ENCODE data around the gene NME2.

The NME2 gene

DNA sequence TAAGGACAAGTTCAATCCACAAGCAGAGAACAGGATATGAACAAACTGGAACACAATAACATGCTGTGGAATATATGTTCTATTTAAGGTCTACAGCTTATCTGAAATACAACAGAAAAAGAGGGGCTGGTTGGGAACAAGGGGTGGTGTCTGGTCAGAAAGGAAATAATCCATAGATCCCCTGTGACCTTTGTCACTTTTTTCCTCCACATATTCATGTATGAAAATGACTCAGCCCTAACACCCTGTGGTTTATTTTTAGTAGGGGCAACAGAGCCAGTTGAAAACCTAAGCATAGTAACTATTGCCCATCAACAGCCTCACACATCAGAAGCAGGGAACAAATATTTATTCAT lies 33.3 kb upstream of the NME2 start:
- no peak overlapping the region for H3K4me3 ChIP-seq (ENCODE audit: low read length)
- no peak overlapping the region for H3K27ac ChIP-seq (ENCODE audit: low read length)
- H3K9me3 ChIP-seq (ENCODE audit: insufficient read depth, low read depth, low read length) = no peaks in the 10 kb centered on the region
- no peaks in the 10 kb centered on the region for H3K4me1 ChIP-seq (ENCODE audit: insufficient read depth, low read length)
- H3K36me3 ChIP-seq (ENCODE audit: insufficient read depth, low read depth, low read length) = no peaks in the 10 kb centered on the region
- no peaks in the 10 kb centered on the region for H3K27me3 ChIP-seq (ENCODE audit: insufficient read depth, low read length)
- no peak overlapping the region for H3K9ac ChIP-seq (ENCODE audit: low read depth, low read length)

DNA sequence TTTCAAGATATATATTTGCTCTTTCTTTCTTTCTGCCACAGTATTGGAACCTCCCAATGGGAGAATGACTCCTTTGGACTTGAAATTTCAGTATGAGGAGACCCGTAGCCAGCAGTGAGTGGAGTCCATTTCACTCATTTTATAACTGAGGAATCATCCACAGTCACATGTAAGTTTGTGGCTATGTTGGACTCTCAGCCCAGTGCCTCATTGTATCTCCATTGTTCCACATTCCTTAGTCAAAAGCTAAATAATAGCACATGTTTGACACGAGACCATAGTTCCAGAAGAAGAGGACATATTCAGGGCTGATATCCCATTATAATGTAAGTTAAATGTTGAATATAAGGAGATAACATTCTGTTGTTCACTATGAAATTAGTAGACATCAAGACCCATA lies 32.8 kb upstream of the NME2 start:
- H3K27ac ChIP-seq (ENCODE audit: low read length) = no peak overlapping the region
- H3K36me3 ChIP-seq (ENCODE audit: insufficient read depth, low read depth, low read length) = no peaks in the 10 kb centered on the region
- no peaks in the 10 kb centered on the region for H3K27me3 ChIP-seq (ENCODE audit: insufficient read depth, low read length)
- no peaks in the 10 kb centered on the region for H3K4me1 ChIP-seq (ENCODE audit: insufficient read depth, low read length)
- H3K4me3 ChIP-seq (ENCODE audit: low read length) = no peak overlapping the region
- H3K9ac ChIP-seq (ENCODE audit: low read depth, low read length) = no peak overlapping the region
- H3K9me3 ChIP-seq (ENCODE audit: insufficient read depth, low read depth, low read length) = no peaks in the 10 kb centered on the region

DNA sequence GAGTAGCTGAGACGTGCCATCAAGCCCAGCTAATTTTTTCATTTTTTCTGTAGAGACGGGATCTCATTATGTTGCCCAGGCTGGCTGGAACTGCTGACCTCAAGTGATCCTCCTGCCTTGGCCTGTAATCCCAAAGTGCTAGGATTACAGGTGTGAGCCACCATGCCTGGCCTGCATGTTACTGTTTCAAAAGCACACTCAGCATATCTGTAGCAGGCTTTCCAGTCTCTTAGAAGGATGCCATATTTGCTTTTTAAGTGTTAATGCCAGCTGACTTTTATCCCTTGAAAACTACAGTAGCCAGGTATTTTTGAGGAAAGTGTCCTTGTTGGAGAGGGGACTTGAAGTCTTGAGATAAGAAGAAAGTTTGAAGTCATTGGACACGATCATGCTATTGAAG lies 30.3 kb upstream of the NME2 start:
- Histone ChIP-seq H3K9ac (ENCODE audit: low read depth, low read length) (no peak overlapping the region), H3K36me3 (ENCODE audit: insufficient read depth, low read depth, low read length) (no peaks in the 10 kb centered on the region), H3K9me3 (ENCODE audit: insufficient read depth, low read depth, low read length) (no peaks in the 10 kb centered on the region), H3K4me3 (ENCODE audit: low read length) (no peak overlapping the region), H3K4me1 (ENCODE audit: insufficient read depth, low read length) (no peaks in the 10 kb centered on the region), H3K27me3 (ENCODE audit: insufficient read depth, low read length) (no peaks in the 10 kb centered on the region), H3K27ac (ENCODE audit: low read length) (no peak overlapping the region)

DNA sequence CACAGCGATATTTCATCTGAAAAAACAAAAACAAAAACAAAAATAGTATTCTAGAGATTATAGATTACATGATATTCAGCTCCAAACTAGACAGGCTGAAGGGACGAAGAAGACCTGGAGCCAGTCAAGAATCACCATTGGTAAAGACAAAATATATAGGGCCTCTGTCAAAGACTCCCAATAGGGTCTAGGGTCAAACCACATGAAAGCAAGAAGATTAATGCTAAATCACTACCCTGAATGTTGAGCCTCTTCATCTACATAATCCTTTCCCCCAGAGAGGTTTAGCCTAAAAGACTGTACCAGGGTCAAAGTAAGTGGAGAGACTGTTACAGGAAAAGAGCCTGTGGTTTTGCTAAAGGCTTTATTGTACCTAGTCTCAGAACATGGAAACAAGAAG lies 23.6 kb upstream of the NME2 start:
- Histone ChIP-seq H3K4me3 (ENCODE audit: low read length) (no peak overlapping the region), H3K4me1 (ENCODE audit: insufficient read depth, low read length) (no peaks in the 10 kb centered on the region), H3K27ac (ENCODE audit: low read length) (no peak overlapping the region), H3K27me3 (ENCODE audit: insufficient read depth, low read length) (no peaks in the 10 kb centered on the region), H3K36me3 (ENCODE audit: insufficient read depth, low read depth, low read length) (no peaks in the 10 kb centered on the region), H3K9me3 (ENCODE audit: insufficient read depth, low read depth, low read length) (no peaks in the 10 kb centered on the region), H3K9ac (ENCODE audit: low read depth, low read length) (no peak overlapping the region)

DNA sequence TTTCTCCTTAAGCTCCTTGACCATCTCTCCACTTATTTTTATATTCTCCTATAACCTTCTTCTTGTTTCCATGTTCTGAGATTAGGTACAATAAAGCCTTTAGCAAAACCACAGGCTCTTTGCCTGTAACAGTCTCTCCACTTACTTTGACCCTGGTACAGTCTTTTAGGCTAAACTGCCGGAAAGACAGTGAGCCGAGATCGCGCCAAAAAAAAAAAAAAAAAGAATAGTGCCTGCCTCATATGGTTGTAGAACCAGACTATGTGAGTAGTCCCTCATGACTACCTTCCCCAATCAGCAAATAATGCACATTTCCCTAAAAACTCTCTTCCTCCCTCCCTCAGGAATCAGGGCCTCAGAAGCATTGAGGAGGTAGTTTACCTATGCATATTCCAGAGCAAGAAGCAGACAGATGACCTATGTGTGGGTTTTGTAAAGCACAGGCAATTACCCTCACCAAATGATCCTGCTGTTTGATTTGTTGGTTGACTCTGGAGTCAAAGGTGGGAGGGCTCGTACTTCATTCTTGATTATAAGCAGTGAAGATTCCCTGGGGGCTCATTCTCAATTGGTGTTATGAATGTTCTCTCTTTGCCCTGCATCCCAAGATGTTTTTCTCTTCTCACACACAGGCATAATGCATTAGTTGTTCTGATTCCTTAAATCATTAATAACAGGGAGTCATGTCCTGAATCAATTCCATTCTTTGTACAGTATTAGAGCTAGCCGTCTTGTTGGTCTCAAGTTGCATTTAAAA lies 21.8 kb upstream of the NME2 start:
- no peaks in the 10 kb centered on the region for H3K4me1 ChIP-seq (ENCODE audit: insufficient read depth, low read length)
- H3K4me3 ChIP-seq (ENCODE audit: low read length) = no peak overlapping the region
- no peaks in the 10 kb centered on the region for H3K27me3 ChIP-seq (ENCODE audit: insufficient read depth, low read length)
- no peaks in the 10 kb centered on the region for H3K9me3 ChIP-seq (ENCODE audit: insufficient read depth, low read depth, low read length)
- H3K36me3 ChIP-seq (ENCODE audit: insufficient read depth, low read depth, low read length) = no peaks in the 10 kb centered on the region
- H3K9ac ChIP-seq (ENCODE audit: low read depth, low read length) = no peak overlapping the region
- no peak overlapping the region for H3K27ac ChIP-seq (ENCODE audit: low read length)

DNA sequence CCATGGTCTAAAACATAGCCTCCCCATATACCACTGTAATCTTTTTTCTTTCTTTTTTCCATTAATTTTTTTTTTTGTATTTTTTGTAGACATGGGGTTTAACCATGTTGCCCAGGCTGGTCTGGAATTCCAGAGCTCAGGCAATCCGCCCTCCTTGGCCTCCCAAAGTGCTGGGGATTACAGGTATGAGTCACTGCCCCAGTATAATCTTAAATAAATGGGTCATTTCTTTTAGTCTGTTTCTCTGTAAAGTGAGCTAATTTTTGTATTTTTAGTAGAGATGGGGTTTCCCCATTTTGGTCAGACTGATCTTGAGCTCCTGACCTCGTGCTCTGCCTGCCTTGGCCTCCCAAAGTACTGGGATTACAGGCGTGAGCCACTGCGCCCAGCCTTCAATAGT lies 18.6 kb upstream of the NME2 start:
- H3K4me1 ChIP-seq (ENCODE audit: insufficient read depth, low read length) = peaks cover 2% of the 10 kb centered on the region; the same call in 1 of the 2 replicates
- H3K4me3 ChIP-seq (ENCODE audit: low read length) = no peak overlapping the region
- H3K27me3 ChIP-seq (ENCODE audit: insufficient read depth, low read length) = no peaks in the 10 kb centered on the region
- H3K9me3 ChIP-seq (ENCODE audit: insufficient read depth, low read depth, low read length) = no peaks in the 10 kb centered on the region
- H3K36me3 ChIP-seq (ENCODE audit: insufficient read depth, low read depth, low read length) = no peaks in the 10 kb centered on the region
- no peak overlapping the region for H3K27ac ChIP-seq (ENCODE audit: low read length)
- no peak overlapping the region for H3K9ac ChIP-seq (ENCODE audit: low read depth, low read length)

DNA sequence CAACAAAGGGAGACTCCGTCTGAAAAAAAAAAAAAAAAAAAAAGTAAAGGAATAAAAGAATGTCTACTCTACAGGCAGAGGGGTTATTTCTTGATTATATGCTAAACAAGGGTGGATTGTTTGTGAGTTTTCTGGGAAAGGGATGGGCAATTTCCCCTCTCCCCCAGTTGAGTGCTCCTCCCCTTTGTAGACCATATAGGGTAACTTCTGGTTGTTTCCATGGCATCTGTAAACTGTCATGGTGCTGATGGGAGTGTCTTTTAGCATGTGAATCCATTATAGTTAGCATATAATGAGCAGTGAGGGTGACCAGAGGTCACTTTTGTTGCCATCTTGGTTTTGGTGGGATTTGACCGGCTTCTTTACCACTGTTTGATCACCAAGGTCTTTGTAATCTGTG lies 17.0 kb upstream of the NME2 start:
- H3K9me3 ChIP-seq (ENCODE audit: insufficient read depth, low read depth, low read length) = no peaks in the 10 kb centered on the region
- H3K9ac ChIP-seq (ENCODE audit: low read depth, low read length) = no peak overlapping the region
- no peak overlapping the region for H3K4me3 ChIP-seq (ENCODE audit: low read length)
- peaks cover 7% of the 10 kb centered on the region; the same call in 1 of the 2 replicates for H3K4me1 ChIP-seq (ENCODE audit: insufficient read depth, low read length)
- H3K27me3 ChIP-seq (ENCODE audit: insufficient read depth, low read length) = no peaks in the 10 kb centered on the region
- no peak overlapping the region for H3K27ac ChIP-seq (ENCODE audit: low read length)
- no peaks in the 10 kb centered on the region for H3K36me3 ChIP-seq (ENCODE audit: insufficient read depth, low read depth, low read length)

DNA sequence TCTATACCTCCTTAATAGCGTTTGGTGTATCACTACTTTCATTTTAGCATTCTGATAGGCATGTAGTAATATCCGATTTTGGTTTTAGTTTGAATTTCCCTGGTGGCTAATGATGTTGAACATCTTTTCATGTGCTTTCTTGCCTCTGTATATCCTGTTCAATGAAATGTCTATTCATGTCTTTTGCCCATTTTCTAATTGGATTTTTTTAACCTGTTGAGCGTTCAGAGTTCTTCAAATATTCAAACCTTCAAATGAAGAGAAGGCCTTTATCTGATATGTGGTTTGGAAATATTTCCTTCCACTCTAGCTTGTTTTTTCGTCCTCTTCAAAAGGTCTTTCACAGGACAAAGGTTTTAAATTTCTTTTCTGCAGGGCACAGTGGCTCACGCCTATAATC lies 15.3 kb upstream of the NME2 start:
- Histone ChIP-seq H3K4me3 (ENCODE audit: low read length) (no peak overlapping the region), H3K4me1 (ENCODE audit: insufficient read depth, low read length) (peaks cover 7% of the 10 kb centered on the region; the same call in 1 of the 2 replicates), H3K9ac (ENCODE audit: low read depth, low read length) (no peak overlapping the region), H3K27ac (ENCODE audit: low read length) (no peak overlapping the region), H3K27me3 (ENCODE audit: insufficient read depth, low read length) (no peaks in the 10 kb centered on the region), H3K36me3 (ENCODE audit: insufficient read depth, low read depth, low read length) (peaks cover 7% of the 10 kb centered on the region), H3K9me3 (ENCODE audit: insufficient read depth, low read depth, low read length) (no peaks in the 10 kb centered on the region)

DNA sequence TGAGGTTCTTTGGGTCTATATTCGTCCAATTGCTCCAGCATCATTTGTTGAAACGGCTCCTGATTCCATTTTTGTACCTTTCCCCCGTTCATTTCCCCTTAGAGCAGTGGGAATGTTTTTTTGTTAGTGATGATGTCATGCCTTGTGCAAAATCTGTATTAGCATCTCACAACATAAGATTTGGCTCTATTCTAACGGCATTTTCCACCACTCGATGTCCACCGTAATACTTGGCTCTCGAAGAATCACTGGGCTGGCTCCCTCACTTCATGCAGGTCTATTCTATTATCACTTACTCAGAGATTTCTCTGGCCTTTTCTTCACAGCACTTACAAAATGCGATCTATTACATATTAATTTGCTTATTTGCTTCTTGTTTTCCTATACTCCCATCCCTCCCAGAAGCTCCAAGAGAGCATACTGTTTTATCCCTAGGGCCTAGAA lies 13.4 kb upstream of the NME2 start:
- Histone ChIP-seq H3K4me1 (ENCODE audit: insufficient read depth, low read length) (peaks cover 7% of the 10 kb centered on the region; the same call in 1 of the 2 replicates), H3K9me3 (ENCODE audit: insufficient read depth, low read depth, low read length) (no peaks in the 10 kb centered on the region), H3K36me3 (ENCODE audit: insufficient read depth, low read depth, low read length) (peaks cover 26% of the 10 kb centered on the region), H3K9ac (ENCODE audit: low read depth, low read length) (peak overlapping the region; percentile 82; the same call in 1 of the 2 replicates), H3K27me3 (ENCODE audit: insufficient read depth, low read length) (no peaks in the 10 kb centered on the region), H3K4me3 (ENCODE audit: low read length) (peak overlapping the region; percentile 95), H3K27ac (ENCODE audit: low read length) (peak overlapping the region; percentile 30)

DNA sequence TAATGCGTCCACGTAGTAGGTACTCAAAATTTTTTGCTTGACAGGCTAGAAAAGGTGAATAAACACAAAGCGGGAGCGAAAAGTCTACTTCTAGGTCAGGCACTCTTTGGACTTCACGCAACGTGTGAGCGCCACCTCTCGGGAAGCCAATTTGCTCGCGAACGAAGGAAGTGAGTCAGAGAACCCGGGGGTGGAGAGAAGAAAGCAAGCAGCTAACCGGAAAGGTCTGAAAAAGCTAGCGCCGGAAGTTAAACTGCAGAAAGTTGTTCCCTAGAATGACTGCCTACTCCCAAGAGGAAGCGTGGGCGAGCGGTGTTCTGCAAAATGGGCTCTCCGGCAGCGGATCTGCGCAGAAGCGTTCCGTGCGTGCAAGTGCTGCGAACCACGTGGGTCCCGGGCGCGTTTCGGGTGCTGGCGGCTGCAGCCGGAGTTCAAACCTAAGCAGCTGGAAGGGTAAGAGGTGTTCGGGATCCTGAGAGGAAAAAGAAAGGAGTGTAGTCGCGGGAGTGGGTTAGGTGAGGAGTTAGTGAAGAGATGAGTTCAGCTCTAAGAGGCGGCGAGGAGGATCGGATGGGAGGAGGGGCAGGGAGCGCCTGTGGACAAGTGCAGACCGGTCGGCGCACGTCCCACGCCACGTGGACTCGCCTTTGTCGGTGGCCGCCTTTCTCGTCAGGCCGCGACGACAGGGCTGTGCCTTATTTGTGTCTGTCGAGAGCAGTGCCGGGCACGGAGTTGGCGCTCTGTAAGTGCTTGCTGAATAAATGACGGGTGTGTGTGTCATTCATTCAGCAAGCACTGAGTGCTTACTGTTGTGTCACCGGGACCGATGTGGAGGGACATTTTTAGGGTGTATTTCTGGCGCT lies 12.8 kb upstream of the NME2 start, which contains the start of gene NME1:
NME1 (plus strand) TSS at position 350 of the 863 bp plus-strand sequence. CDS start 2,096 bp downstream, outside the sequence.
- Histone ChIP-seq H3K4me3 (ENCODE audit: low read length) (peak within 1 kb of the TSS; percentile 95), H3K27me3 (ENCODE audit: insufficient read depth, low read length) (no peaks in the 10 kb centered on the region), H3K9me3 (ENCODE audit: insufficient read depth, low read depth, low read length) (no peaks in the 10 kb centered on the region), H3K9ac (ENCODE audit: low read depth, low read length) (peak within 1 kb of the TSS; percentile 96), H3K27ac (ENCODE audit: low read length) (peak within 1 kb of the TSS; percentile 77), H3K4me1 (ENCODE audit: insufficient read depth, low read length) (peaks cover 7% of the 10 kb centered on the region; the same call in 1 of the 2 replicates), H3K36me3 (ENCODE audit: insufficient read depth, low read depth, low read length) (peaks cover 32% of the 10 kb centered on the region)

DNA sequence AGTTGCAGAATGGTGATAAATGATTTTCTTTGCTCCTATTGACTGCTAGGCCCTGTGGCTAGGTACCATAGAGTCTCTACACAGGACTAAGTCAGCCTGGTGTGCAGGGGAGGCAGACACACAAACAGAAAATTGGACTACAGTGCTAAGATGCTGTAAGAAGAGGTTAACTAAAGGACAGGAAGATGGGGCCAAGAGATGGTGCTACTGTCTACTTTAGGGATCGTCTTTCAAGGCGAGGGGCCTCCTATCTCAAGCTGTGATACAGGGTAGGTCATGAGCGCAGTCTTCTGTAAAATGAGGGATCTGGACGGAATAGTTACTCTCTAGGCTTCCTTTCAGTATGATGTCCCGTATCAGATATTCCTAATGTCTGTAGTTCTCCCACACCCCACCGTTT lies 12.0 kb upstream of the NME2 start:
- peak overlapping the region; percentile 95 for H3K4me3 ChIP-seq (ENCODE audit: low read length)
- peak overlapping the region; percentile 77 for H3K27ac ChIP-seq (ENCODE audit: low read length)
- peak overlapping the region; percentile 96 for H3K9ac ChIP-seq (ENCODE audit: low read depth, low read length)
- peaks cover 7% of the 10 kb centered on the region; the same call in 1 of the 2 replicates for H3K4me1 ChIP-seq (ENCODE audit: insufficient read depth, low read length)
- no peaks in the 10 kb centered on the region for H3K9me3 ChIP-seq (ENCODE audit: insufficient read depth, low read depth, low read length)
- H3K36me3 ChIP-seq (ENCODE audit: insufficient read depth, low read depth, low read length) = peaks cover 39% of the 10 kb centered on the region
- no peaks in the 10 kb centered on the region for H3K27me3 ChIP-seq (ENCODE audit: insufficient read depth, low read length)
